Liver (tissue), 9 donors: ENCODE data around the gene SCD5. TPM values are rescaled to one million over a fixed set of nuclear protein-coding genes. Genes with fewer than 3 reads are reported as not detected.

Source experiments
- DNase-seq: peaks from one replicate; pipeline ENCODE4 v3.0.0-alpha.2; 2017; ENCODE audit warnings: low spot score
- H3K27ac ChIP-seq, 2 donors: one replicate each; pipeline ENCODE4 v1.7.0; 2013; ENCODE audit warnings: inconsistent platforms in 2 of 2, low read length in 2 of 2, control low read depth in 1 of 2, low read depth in 1 of 2, mild to moderate bottlenecking in 1 of 2
- H3K27me3 ChIP-seq, 4 donors: one replicate each; pipeline versions ENCODE4 v1.6.1 to v1.7.0; 2013; ENCODE audit warnings: low read length in 3 of 4, inconsistent platforms in 1 of 4, mild to moderate bottlenecking in 1 of 4, moderate library complexity in 1 of 4; ENCODE audit not compliant: control insufficient read depth in 4 of 4, insufficient read depth in 4 of 4
- H3K36me3 ChIP-seq, 4 donors: one replicate each; pipeline versions ENCODE4 v1.6.1 to v1.7.0; 2013; ENCODE audit warnings: low read length in 3 of 4, mild to moderate bottlenecking in 3 of 4, low read depth in 1 of 4, moderate library complexity in 1 of 4; ENCODE audit not compliant: control insufficient read depth in 4 of 4, insufficient read depth in 3 of 4
- H3K4me1 ChIP-seq, 4 donors: one replicate each; pipeline versions ENCODE4 v1.6.1 to v1.7.0; 2013; ENCODE audit warnings: low read length in 3 of 4, mild to moderate bottlenecking in 3 of 4, moderate library complexity in 1 of 4; ENCODE audit not compliant: control insufficient read depth in 4 of 4, insufficient read depth in 4 of 4
- H3K4me3 ChIP-seq, 3 donors: one replicate each; pipeline versions ENCODE4 v1.6.1 to v1.7.0; 2013; ENCODE audit warnings: low read length in 3 of 3, control low read depth in 1 of 3, low read depth in 1 of 3, mild to moderate bottlenecking in 1 of 3
- H3K9ac ChIP-seq, 2 donors: one replicate each; pipeline ENCODE4 v1.7.0; 2013; ENCODE audit warnings: low read length in 2 of 2, mild to moderate bottlenecking in 2 of 2, moderate library complexity in 2 of 2, control low read depth in 1 of 2, low read depth in 1 of 2
- H3K9me3 ChIP-seq, 4 donors: one replicate each; pipeline versions ENCODE4 v1.6.1 to v1.7.0; 2013; ENCODE audit warnings: low read length in 3 of 4; ENCODE audit not compliant: control insufficient read depth in 4 of 4
- ATF3 ChIP-seq: IDR thresholded peaks from 2 replicates; pipeline ENCODE4 v1.6.1; 2016; ENCODE audit warnings: antibody characterized with exemption
- CTCF ChIP-seq: fragments of 150-350 bp; IDR thresholded peaks from 2 replicates; pipeline ENCODE4 v1.5.1; 2017; ENCODE audit warnings: improper control_type of control experiment, low read depth, low read length; ENCODE audit not compliant: missing input control
- EGR1 ChIP-seq, 2 donors: IDR thresholded peaks; 2 replicates each; pipeline ENCODE4 v1.6.1; 2016 to 2018; ENCODE audit warnings: antibody characterized with exemption in 2 of 2, low read depth in 2 of 2
- FOXA1 ChIP-seq: IDR thresholded peaks from 2 replicates; pipeline ENCODE4 v1.6.1; 2016; ENCODE audit warnings: antibody characterized with exemption
- HNF4A ChIP-seq, 2 donors: conservative IDR thresholded peaks; 2 replicates each; pipeline ENCODE4 v1.6.1; 2016; ENCODE audit warnings: antibody characterized with exemption in 2 of 2, mild to moderate bottlenecking in 2 of 2
- HNF4G ChIP-seq: IDR thresholded peaks from 2 replicates; pipeline ENCODE4 v1.6.1; 2016; ENCODE audit warnings: antibody characterized with exemption
- RAD21 ChIP-seq, 2 donors: IDR thresholded peaks; 2 replicates each; pipeline ENCODE4 v1.6.1; 2016; ENCODE audit warnings: antibody characterized with exemption in 2 of 2, mild to moderate bottlenecking in 2 of 2
- REST ChIP-seq: IDR thresholded peaks from 2 replicates; pipeline ENCODE4 v1.6.1; 2016; ENCODE audit warnings: antibody characterized with exemption, mild to moderate bottlenecking
- RXRA ChIP-seq, 2 donors: IDR thresholded peaks; 2 replicates each; pipeline ENCODE4 v1.6.1; 2017 to 2018; ENCODE audit warnings: antibody characterized with exemption in 2 of 2, mild to moderate bottlenecking in 1 of 2
- SP1 ChIP-seq: IDR thresholded peaks from 2 replicates; pipeline ENCODE4 v1.6.1; 2018; ENCODE audit warnings: antibody characterized with exemption, mild to moderate bottlenecking
- TAF1 ChIP-seq: conservative IDR thresholded peaks from 2 replicates; pipeline ENCODE4 v1.6.1; 2016; ENCODE audit warnings: antibody characterized with exemption, mild to moderate bottlenecking
- YY1 ChIP-seq: IDR thresholded peaks from 2 replicates; pipeline ENCODE4 v1.6.1; 2016; ENCODE audit warnings: antibody characterized with exemption, mild to moderate bottlenecking
- WGBS: extraction: QIAGEN DNeasy Blood & Tissue Kit; methylation state at CpG from one replicate; pipeline ENCODE4 v1.1.7; 2013; 5-methylcytosine and 5-hydroxymethylcytosine counted together
- polyA plus RNA-seq, 2 donors: library from polyadenylated mRNA; stranded (reverse) in 1 of 2; unstranded in 1 of 2; fragments of 200-250 nt in 1 of 2; fragments of >200 nt in 1 of 2; fragmentation: Nextera tagmentation in 1 of 2; extraction: Ambion mirVana in 1 of 2; gene quantifications; one replicate each; pipeline versions ENCODE4 v1.2.1 to v1.2.3, GENCODE V29; 2013 to 2015
- total RNA-seq, 2 donors: library from RNA; depleted of rRNA; stranded (reverse); fragments of >200 nt; gene quantifications; one replicate each; pipeline ENCODE4 v1.2.3, GENCODE V29; 2014
- donor health status: healthy.
- donor health status: healthy.
- donor health status: healthy.
- donor health status: healthy.
- donor health status: healthy.

SCD5 gene
- total and polyA plus RNA-seq, 4 donors, result 0.14 to 1.9 (median 0.57) TPM

GRCh38 chr4:82667761-82668480, 130.7 kb downstream of the SCD5 start:
- H3K9me3 ChIP-seq, result peaks cover 0 to 1% (median 0%) of the 10 kb centered on the region in 4 donors
- no peak overlapping the region for H3K4me3 ChIP-seq
- 69% methylated on average over 2 of the region's 2 CpGs for WGBS
- no peak overlapping the region for H3K27ac ChIP-seq
- no peak for DNase-seq
- H3K9ac ChIP-seq, result no peak overlapping the region
- H3K36me3 ChIP-seq, result no peaks in the 10 kb centered on the region
- TF ChIP-seq SP1, result no peak
- no peak for TF ChIP-seq EGR1 (IDR thresholded peaks at IDR 0.05; ENCODE audit: low read depth in 2 of 2)
- TF ChIP-seq FOXA1, result no peak
- no peaks in the 10 kb centered on the region for H3K27me3 ChIP-seq
- no peaks in the 10 kb centered on the region for H3K4me1 ChIP-seq

- H3K36me3 ChIP-seq, result no peaks in the 10 kb centered on the region
- H3K4me1 ChIP-seq, result no peaks in the 10 kb centered on the region
- no peak overlapping the region for H3K27ac ChIP-seq
- H3K9ac ChIP-seq, result no peak overlapping the region
- no peaks in the 10 kb centered on the region for H3K27me3 ChIP-seq
- H3K9me3 ChIP-seq, result peaks cover 0 to 1% (median 0%) of the 10 kb centered on the region in 4 donors
- TF ChIP-seq CTCF (no peak), FOXA1 (no peak), YY1 (no peak), HNF4A (conservative IDR thresholded peaks at IDR 0.05) (no peak), ATF3 (no peak), HNF4G (no peak), TAF1 (no peak), SP1 (no peak), RXRA (IDR thresholded peaks at IDR 0.05) (no peak), REST (no peak), RAD21 (IDR thresholded peaks at IDR 0.05) (no peak)
- H3K4me3 ChIP-seq, result no peak overlapping the region
- 96% methylated on average over 5 of the region's 5 CpGs for WGBS
- DNase-seq, result no peak
These were observed 131.5 kb downstream of the SCD5 start for GRCh38 chr4:82666970-82667665.
